Neutrophil (primary cell): ENCODE results near the gene ISG15.
"Not testable (repeated sequence)": the region's sequence is repeated elsewhere in the genome, so short reads cannot be mapped to it uniquely, and the experiment has no call there.

Source experiments
- H3K27ac ChIP-seq: fragments of 200-600 bp; sonication (generic); 2 replicates; pipeline ENCODE4 v1.5.1; 2016; ENCODE audit warnings: mild to moderate bottlenecking, moderate library complexity
- H3K27me3 ChIP-seq: fragments of 200-600 bp; sonication (generic); 2 replicates; pipeline ENCODE4 v1.6.0; 2016; ENCODE audit warnings: mild to moderate bottlenecking
- H3K36me3 ChIP-seq: fragments of 200-600 bp; sonication (generic); 2 replicates; pipeline ENCODE4 v1.5.1; 2017
- H3K4me1 ChIP-seq, 2 experiments: fragments of 200-600 bp in 1 of 2; sonication (generic) in 1 of 2; 1 replicate in 1 of 2; 2 replicates in 1 of 2; pipeline versions ENCODE4 v1.5.1 to v1.6.1; 2013 to 2016; ENCODE audit warnings: low read depth in 1 of 2, low read length in 1 of 2, mild to moderate bottlenecking in 1 of 2, moderate library complexity in 1 of 2; ENCODE audit not compliant: control insufficient read depth in 1 of 2, insufficient read depth in 1 of 2
- H3K4me3 ChIP-seq, 2 experiments: fragments of 200-600 bp in 1 of 2; sonication (generic) in 1 of 2; 1 replicate in 1 of 2; 2 replicates in 1 of 2; pipeline ENCODE4 v1.5.1; 2013 to 2016; ENCODE audit warnings: low read depth in 1 of 2, low read length in 1 of 2, mild to moderate bottlenecking in 1 of 2, moderate library complexity in 1 of 2
- H3K9me3 ChIP-seq: fragments of 200-600 bp; sonication (generic); 2 replicates; pipeline ENCODE4 v1.5.1; 2016
- CTCF ChIP-seq: fragments of 200-600 bp; sonication (generic); IDR thresholded peaks from 2 replicates; pipeline ENCODE4 v1.5.1; 2016; ENCODE audit warnings: antibody characterized with exemption

Gene ISG15

GRCh38 chr1:981955-982558, 31.2 kb upstream of the ISG15 start, which contains the start of gene PERM1:
Gene PERM1 (minus strand): TSS chr1:982093. CDS start chr1:981029, 1,064 bp downstream.
- peaks cover 75% of the 10 kb centered on the region for H3K27me3 ChIP-seq
- no peak for TF ChIP-seq CTCF
- no peaks in the 10 kb centered on the region for H3K9me3 ChIP-seq

GRCh38 chr1:982765-983436, 30.4 kb upstream of the ISG15 start:
- no peaks in the 10 kb centered on the region for H3K9me3 ChIP-seq
- no peak for TF ChIP-seq CTCF
- H3K27ac ChIP-seq = no peak overlapping the region
- H3K4me3 ChIP-seq = no peak overlapping the region
- H3K36me3 ChIP-seq = no peaks in the 10 kb centered on the region
- no peaks in the 10 kb centered on the region for H3K4me1 ChIP-seq
- peaks cover 82% of the 10 kb centered on the region for H3K27me3 ChIP-seq

More at GRCh38 chr1:981955-982558, 31.2 kb upstream of the ISG15 start, which contains the start of gene PERM1:
- no peak within 1 kb of the TSS for H3K4me3 ChIP-seq
- no peaks in the 10 kb centered on the region for H3K4me1 ChIP-seq
- no peak within 1 kb of the TSS for H3K27ac ChIP-seq
- no peaks in the 10 kb centered on the region for H3K36me3 ChIP-seq

GRCh38 chr1:983798-984475, 29.4 kb upstream of the ISG15 start:
- no peaks in the 10 kb centered on the region for H3K9me3 ChIP-seq
- peak; percentile 78 for TF ChIP-seq CTCF
- H3K36me3 ChIP-seq = no peaks in the 10 kb centered on the region
- no peak overlapping the region for H3K27ac ChIP-seq
- H3K27me3 ChIP-seq = peaks cover 92% of the 10 kb centered on the region
- no peak overlapping the region for H3K4me3 ChIP-seq
- H3K4me1 ChIP-seq = no peaks in the 10 kb centered on the region

GRCh38 chr1:984476-984814, 28.9 kb upstream of the ISG15 start:
- no peak overlapping the region for H3K27ac ChIP-seq
- H3K36me3 ChIP-seq = no peaks in the 10 kb centered on the region
- H3K9me3 ChIP-seq = no peaks in the 10 kb centered on the region
- H3K4me3 ChIP-seq = no peak overlapping the region
- TF ChIP-seq CTCF = no peak
- H3K27me3 ChIP-seq = peaks cover 95% of the 10 kb centered on the region
- no peaks in the 10 kb centered on the region for H3K4me1 ChIP-seq

- no peak overlapping the region for H3K27ac ChIP-seq
- H3K9me3 ChIP-seq = no peaks in the 10 kb centered on the region
- no peaks in the 10 kb centered on the region for H3K36me3 ChIP-seq
- H3K4me1 ChIP-seq = no peaks in the 10 kb centered on the region
- H3K27me3 ChIP-seq = peaks cover 98% of the 10 kb centered on the region
- TF ChIP-seq CTCF = no peak
- H3K4me3 ChIP-seq = no peak overlapping the region
Observed at GRCh38 chr1:985126-985525, 28.2 kb upstream of the ISG15 start.

- H3K27ac ChIP-seq, H3K36me3 ChIP-seq, H3K9me3 ChIP-seq, H3K4me1 ChIP-seq, H3K4me3 ChIP-seq: not testable (repeated sequence)
- peaks cover 95% of the 10 kb centered on the region for H3K27me3 ChIP-seq
Observed at GRCh38 chr1:988061-988460, 25.2 kb upstream of the ISG15 start.

- not testable (repeated sequence) for H3K36me3 ChIP-seq, H3K4me3 ChIP-seq, H3K27ac ChIP-seq, H3K4me1 ChIP-seq, H3K9me3 ChIP-seq
- H3K27me3 ChIP-seq = peaks cover 96% of the 10 kb centered on the region
Observed at GRCh38 chr1:991275-991674, 22.0 kb upstream of the ISG15 start.
